HG02610 (cell line): ENCODE data around the gene BCAT1.
"Not testable (repeated sequence)": the region's sequence is repeated elsewhere in the genome, so short reads cannot be mapped to it uniquely, and the experiment has no call there.

Experiments used
- ATAC-seq: cut with Tn5 transposase; IDR thresholded peaks from one replicate; pipeline ENCODE4 v1.9.1; 2021; ENCODE audit warnings: mild to moderate bottlenecking, moderate library complexity; ENCODE audit not compliant: unreplicated experiment

Gene BCAT1

DNA sequence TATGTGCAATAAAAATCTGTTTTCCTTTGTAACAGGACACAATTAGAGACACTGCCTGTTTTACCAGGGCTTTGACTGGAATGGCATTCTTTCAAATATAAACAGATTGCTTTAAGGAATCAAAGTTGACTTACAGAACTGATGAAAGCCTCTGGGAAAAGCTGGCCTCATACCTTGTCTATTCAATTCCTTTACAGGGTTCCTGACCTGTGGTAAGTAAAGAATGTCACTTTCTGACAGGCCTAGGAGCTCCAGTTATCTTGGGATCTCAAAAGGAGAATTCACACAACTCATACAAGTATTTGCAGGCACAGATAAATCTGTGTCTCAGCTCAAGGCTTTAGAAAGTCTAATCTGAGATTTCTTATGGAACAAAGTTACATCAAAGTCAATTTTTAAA lies 88.4 kb downstream of the BCAT1 start:
- no peak for ATAC-seq

DNA sequence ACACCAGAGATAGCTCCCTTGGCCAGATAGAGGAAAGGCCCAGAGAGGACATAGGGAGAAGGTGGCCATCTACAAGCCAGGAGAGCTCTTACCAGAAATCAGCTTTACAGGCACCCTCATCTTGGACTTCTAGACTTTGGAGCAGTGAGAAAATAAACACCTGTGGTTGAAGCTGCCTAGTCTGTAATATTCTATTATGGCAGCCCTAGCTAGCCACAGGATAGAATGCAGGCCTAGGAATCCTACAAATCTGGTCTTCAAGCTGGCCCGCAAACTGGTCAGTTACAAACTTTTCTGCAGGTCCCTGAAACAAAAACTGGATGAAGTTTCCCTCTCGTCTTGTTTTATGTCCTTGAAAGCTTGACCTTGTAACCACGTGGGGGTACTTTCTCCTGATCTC lies 92.4 kb downstream of the BCAT1 start:
- no peak for ATAC-seq

DNA sequence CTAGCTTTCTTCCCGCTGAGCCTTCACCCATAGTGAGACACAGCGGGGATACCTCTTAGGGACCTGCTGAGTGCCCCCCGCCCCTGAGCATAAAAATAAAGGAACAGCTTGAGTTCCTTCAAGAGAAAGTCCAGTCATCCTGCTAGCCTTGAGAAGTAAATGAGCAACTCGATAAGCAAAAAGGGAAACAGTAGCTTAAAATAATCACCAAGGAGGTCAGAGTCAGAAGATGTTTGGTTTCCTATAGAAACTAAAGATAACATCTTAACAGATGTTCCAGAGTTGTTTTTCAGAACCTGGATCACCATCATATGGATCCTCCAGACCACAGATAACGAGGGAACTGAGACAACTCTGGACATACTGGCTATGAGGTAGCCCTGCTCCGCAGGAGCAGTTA lies 94.0 kb downstream of the BCAT1 start:
- no peak for ATAC-seq

DNA sequence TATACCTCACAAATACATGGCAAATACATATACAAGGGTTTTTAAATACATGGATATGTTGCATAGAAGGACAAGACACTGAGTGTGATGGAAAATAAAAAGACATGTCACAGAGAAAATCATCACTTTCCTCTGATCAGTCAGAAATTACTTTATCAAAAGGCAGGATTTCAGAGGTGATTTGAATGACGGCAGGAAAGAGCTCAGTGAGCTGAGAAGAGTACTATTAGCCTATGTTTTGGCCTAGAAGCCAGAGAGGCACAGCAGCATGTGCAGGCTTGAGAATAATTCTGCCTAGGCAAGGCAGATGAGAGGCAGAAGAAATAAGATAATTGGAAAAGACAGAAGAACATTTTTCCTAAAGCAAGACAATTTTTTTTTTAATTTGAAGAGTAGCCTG lies 94.9 kb downstream of the BCAT1 start:
- no peak for ATAC-seq

DNA sequence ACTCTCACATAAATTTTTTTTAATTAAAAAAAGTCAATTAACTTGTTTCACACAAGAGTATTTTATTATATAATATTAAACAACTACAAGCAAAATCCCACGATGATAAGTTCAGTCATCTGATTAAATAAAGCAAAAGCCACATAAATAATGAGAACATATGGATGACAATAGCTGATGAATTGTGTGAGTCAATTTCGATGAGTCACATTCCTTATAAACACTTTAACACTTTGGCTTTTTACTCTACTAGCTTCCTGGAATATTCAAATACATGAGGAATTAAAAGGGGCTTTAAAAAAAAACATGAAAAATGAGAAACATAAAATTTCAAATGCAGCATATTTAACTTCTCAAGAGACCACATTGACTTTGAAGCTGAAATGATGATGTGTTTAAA lies 95.3 kb downstream of the BCAT1 start:
- ATAC-seq: no peak

DNA sequence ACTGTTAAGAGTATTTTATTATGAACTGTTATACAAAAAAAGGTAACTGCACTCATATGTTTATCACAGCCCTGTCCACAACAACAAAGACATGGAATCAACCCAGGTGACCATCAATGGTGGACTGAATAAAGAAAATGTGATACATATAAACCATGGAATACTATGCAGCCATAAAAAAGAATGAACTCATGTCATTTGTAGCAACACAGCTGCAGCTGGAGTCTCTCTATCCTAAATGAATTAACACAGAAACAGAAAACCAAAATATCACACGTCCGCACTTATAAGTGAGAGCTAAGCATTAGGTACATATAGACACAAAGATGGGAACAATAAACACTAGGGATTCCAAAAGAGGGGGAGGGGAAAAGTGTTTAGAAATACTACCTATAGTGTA lies 95.8 kb downstream of the BCAT1 start:
- no peak for ATAC-seq

DNA sequence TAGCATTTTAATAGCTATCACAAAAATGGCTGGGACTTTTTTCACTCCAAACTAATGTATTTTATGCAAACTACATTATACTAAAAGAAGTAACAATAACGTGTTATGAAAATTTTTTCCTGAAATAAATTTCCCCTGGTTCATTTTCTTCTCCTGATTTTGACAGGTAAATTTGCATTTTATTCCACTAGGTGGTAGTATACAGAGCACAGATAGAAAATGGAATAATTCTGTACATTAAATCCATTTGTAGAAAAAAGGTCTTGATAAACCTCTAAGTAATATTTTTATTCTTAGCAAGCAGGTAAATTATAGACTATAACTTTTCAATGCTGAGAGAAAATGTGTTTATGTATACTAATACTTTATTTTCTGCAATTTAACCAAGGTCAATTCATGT lies 96.5 kb downstream of the BCAT1 start:
- no peak for ATAC-seq

DNA sequence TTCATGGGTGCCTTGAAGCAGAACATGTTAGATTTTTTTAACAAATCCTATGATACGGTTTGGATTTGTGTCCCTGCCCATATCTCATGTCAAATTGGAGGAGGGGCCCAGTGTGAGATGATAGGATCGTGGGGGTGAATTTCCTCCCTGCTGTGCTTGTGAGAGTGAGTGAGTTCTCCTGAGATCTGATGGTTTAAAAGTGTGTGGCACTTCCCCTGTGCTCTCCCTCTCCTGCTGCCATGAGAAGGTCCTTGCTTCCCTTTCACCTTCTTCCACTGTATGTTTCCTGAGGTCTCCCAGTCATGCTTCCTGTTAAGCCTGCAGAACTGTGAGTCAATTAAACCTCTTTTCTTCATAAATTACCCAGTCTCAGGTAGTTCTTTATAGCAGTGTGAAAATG lies 97.0 kb downstream of the BCAT1 start:
- not testable (repeated sequence) for ATAC-seq

DNA sequence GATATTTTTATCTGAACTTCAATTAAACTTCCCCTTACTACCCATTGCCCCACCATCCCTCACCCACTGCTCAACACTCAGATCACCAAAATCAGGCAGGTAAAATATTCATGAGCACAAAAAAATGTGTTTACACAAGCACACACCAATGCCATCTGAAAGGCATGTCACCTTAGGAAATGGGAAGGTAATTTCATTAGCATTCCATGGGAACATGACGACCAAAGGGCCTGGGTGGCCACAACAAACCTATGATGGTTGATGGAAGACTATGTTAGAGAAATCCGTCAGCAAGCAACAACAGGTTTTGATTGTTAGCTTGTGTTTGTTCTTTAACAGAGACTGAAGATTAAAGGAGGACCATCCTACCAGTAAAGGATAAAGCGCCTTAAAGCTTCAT lies 97.6 kb downstream of the BCAT1 start:
- ATAC-seq: no peak

DNA sequence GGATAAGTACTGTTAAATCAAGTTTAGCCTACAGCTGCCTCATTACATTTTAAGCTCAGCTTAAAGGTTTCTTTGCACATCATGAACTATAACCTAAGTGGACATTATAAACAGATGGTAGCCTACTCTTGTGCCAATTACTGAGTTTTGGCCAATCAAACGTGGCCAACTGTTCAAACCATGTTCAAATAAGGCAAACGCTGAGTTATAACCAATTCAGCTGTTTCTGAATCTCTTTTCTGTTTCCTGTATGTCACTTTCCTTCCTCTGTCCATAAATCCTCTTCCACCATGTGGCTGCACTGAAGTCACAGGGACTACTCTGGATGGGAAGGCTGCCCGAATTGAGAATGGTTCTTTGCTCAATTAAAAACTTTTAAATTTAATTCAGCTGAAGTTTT lies 98.4 kb downstream of the BCAT1 start:
- ATAC-seq: no peak

DNA sequence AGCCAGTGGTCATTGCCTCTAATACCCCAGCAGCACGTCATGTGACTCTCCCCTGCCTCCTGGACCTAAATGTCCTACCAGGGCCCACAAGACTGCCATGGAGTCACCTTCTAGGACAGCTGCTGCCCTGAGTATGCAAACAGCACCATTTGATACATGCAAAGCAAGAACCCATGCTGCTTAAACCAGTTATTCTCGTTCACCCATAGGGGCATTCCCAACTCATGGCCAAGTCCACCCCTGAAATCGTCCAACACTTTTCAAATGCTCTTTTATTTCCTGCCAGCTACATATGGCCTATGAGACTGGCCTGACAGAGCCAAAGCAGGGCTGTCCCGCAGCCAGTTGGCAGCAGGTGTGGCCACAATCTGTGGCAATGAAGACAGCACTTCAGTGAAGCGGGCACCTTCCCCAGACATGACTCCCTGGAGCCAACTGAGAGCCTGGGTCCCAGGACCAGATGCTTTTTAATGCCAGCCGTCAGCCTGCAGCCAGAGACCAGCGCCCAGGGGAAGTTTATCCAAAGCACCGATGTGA lies 99.9 kb downstream of the BCAT1 start:
- no peak for ATAC-seq

DNA sequence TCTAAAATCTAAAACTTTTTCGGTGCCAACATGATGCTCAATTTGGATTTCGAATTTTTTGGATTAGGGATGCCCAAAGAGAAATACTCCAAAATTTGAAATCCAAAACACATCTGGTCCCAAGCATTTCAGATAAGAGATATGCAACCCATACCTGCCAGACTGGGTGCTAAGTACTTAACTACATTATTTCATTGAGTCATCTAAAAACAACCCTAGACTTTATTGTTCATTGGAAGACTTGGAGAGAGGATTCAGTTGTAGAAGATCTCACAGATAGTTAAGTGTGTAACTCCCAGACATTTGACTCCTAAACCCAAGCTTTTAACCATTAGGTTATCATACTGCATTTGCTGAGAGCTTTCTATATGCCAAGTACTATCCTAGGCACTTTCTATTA lies 102.2 kb downstream of the BCAT1 start:
- ATAC-seq: no peak

DNA sequence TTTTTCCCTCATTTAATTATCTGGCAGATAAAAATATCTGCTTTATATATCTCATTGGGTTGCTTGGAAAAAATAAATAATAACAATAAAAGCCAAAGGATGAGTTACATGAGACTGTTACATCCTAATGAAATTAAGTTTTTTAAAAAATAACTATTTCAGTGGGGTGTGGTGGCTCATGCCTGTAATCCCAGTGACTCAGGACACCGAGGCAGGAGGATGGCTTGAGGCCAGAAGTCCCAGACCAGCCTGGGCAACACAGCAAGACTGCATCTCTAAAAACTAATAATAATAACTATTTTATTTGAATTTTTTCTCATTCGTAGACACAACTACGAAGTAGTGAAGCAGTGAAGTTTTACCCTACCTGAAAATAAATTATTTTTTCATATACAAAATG lies 103.3 kb downstream of the BCAT1 start:
- no peak for ATAC-seq

DNA sequence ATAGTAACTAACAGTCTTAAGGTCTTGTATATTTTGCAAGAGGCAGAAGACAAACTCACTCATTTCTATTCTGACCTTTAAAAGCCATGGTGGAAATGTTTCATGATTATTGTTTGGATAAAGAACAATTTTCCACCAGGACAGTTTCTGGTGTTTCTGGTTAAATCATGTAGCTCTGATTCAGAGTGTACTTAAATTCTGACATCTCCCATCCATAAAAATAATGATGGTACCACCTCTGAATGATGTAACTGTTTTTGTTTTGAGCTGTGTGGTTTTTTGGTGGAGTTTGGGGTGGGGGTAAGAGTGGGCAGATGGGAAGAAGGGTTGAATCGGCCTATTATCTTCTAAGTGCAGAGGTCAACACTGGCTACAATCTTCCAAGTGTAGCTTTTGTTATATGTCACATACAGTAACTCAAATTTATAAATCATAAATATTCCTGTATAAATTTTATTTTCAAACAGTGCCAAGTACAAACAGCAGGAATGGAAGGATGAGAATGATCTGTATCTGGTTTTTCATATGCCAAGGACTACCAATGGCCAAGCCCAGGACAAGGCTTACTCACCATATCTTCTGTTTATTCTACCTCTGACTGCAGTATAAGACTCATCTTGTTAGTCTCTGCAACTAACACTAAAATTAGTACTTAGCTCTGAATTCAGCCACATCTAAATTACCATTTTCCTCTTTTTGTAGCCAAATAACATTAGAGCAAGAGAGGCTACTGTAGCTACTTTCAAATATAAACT lies 108.7 kb downstream of the BCAT1 start:
- no peak for ATAC-seq

DNA sequence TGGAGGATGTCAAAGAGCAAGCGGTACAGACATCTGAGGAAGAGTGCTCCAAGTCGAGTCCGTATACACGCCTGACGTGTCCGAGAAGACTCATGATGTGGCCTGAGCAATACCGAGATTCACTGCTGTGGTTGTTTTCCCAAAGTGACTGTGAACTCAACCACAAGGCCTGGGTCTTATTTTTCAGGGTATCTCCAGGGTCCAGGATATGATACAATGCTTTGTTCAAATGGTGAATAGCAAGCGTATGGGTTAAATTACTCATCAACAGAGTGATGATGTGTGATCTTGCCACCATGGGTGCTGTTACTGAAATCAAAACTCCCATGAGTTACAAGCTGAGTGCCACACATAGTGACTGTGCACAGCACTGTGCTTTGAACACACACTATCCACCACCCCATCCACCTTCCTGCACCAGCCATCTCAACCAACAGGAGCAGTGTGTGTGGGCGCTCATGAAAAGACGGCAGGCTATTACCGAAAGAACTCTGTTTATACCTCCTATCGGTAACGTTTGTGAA lies 109.6 kb downstream of the BCAT1 start:
- ATAC-seq: peak; percentile 90

DNA sequence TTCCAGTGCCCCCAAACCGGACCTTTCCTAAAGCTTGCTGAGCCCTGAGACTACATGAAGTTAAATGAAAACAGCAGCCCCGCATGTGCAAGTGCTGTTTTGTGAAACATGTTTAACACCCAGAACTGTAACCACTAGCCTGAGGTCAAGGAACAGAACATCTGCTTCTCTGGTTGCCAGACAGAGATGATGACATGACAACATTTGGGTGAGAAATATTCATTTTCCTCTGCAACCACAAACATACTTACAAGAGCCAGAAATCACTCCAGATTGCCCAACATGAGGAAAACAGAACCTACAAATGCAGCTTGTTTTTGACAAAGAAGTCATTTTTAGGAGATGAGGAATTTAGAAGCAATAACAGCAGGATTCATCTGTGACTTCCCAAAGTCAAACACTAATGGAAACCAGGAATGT lies 110.4 kb downstream of the BCAT1 start:
- peak; percentile 45 for ATAC-seq

DNA sequence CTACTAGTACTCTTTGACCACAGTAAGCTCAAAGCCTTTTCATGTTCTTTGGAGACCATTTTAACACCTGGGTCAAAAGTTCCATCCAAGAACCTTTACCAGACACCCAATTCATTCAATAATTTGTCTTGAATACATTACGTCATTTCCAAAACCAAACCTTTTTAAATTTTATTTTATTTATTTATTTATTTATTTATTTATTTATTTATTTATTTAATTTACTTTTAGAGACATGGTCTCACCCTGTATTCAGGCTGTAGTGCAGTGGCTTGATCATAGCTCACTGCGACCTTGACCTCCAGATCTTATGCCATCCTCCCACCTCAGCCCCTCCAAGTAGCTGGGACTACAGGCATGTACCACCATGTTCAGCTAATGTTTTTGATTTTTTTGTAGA lies 113.5 kb downstream of the BCAT1 start:
- ATAC-seq: no peak

DNA sequence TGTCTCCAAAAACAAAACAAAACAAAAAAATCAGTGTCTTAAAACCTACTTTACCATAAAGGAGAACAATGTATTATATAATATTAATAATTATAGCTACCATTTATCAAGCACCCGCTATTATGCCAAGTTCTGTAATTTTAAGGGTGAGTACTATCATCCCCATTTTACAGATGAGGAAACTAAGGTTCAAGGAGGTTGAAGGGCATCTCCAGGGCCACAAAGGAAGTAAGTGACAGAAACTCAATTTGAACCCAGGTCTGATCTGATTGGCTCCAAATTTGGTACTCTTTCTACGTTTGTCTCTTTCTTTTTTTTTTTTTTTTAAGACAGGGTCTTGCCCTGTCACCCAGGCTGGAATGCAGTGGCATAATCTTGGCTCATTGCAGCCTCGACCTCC lies 115.4 kb downstream of the BCAT1 start:
- no peak for ATAC-seq

DNA sequence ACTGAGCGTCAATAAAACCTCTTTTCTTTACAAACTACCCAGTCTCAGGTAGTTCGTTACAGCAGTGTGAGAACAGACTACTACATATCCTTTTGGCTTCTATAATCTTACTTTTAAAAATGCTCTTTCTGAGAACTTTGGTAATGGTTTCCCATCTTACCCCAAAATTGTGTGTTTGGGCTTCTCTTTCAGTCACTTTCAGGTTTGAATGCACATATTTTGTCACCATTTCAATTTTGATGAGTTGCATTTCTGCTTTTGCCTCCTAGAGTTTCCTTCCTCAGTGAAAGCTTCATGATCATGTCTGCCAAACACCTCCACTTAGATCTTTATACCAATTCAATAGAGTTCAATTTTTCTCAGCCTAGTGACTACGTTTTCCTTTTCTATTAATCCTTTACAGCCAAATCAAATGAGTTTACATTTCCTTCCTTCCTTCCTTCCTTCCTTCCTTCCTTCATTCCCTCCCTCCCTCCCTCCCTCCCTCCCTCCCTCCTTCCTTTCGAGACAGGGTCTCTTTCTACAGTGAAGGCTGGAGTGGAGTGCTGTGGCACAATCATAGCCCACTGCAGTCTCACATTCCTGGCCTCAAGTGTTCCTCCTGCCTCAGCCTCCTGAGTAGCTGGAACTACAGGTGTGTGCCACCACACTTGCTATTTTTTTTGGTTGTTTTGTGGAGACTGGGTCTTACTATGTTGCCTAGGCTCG lies 124.9 kb downstream of the BCAT1 start:
- ATAC-seq: no peak

DNA sequence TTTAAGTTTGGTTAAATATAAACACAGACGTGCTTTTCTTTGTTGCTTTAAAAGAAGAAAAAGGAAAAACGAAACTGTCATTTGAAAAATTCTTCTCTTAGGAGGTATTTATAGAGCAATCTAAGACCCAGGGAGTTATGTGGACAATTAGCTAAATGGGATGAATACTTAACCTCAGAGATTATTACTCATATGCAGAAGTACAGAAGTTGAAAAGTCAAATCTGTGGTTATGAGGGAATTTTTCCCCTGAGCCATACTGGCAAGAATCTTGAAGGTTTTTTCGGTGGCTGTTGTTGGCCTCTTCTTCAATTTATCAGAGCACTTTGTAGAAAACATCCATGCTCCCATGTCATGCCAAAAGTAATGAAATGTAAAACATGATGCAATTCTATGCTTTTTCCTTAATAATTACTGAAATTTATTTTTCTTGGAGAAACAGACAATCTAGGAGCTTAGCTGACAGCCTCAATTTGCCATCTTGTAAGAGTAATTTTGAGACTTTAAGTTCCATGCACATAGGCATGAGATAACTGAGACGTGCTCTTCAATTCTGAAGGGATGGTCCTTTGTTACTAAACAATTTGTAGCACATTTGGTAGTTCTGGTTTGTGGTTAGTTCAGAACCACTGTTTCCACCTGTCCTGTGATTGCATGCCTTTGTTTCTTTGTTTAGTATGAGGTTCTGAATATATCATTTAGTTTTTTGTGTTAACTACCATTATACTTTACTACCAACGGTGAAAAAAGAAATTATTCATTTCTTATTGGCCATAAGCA lies 126.6 kb downstream of the BCAT1 start:
- ATAC-seq: peak; percentile 82

DNA sequence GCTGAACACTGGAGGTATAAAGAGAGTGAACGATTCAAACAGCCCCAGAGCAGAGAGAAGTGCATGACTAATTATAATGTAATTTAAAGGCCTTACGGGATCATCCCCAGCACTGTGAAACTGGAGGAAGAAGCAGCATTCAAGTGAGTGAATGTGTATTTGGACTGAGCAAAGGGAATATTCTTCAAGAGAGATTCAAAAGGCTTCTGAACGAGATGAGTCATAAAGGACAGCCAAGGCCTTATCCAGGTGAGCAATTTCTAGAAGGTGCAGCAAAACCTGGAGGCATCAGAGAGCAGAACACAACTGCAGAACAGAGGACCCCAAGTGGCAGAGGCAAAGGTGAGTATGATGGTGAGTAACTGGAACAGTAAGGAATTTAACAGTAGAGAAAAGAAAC lies 127.2 kb downstream of the BCAT1 start:
- peak; percentile 76 for ATAC-seq
